Globus pallidus (tissue), 1 donor: ENCODE results near the gene PEAK1.

Source experiments
- DNase-seq: peaks from one replicate; pipeline ENCODE4 v3.0.0-alpha.2; 2015; ENCODE audit warnings: low spot score

PEAK1 gene

GRCh38 chr15:77058468-77058867, 361.4 kb downstream of the PEAK1 start:
- DNase-seq: no peak

- no peak for DNase-seq
Observed at GRCh38 chr15:77057685-77058084, 362.2 kb downstream of the PEAK1 start.

- DNase-seq: no peak
Observed at GRCh38 chr15:77057072-77057471, 362.8 kb downstream of the PEAK1 start.

GRCh38 chr15:77053709-77054108, 366.2 kb downstream of the PEAK1 start:
- DNase-seq: no peak

- DNase-seq: no peak
Observed at GRCh38 chr15:77052556-77052955, 367.3 kb downstream of the PEAK1 start.
